Stimulated activated CD4-positive, alpha-beta T cell treated with anti-CD3 and anti-CD28 coated beads, TNF-alpha, amount 100 ng/mL, for 24 hours (primary cell): ENCODE measurements around the gene AMOTL1.

ENCODE experiments used
- DNase-seq, 3 experiments: peaks; one replicate each; pipeline ENCODE4 v3.0.0-alpha.2; 2020; ENCODE audit warnings: low read depth in 3 of 3

Gene AMOTL1

GRCh38 chr11:94815705-94816344, 47.7 kb downstream of the AMOTL1 start:
- DNase-seq = no peak

GRCh38 chr11:94820480-94820879, 52.3 kb downstream of the AMOTL1 start:
- no peak for DNase-seq

GRCh38 chr11:94821439-94821838, 53.3 kb downstream of the AMOTL1 start:
- no peak for DNase-seq

GRCh38 chr11:94822080-94822479, 53.9 kb downstream of the AMOTL1 start:
- no peak for DNase-seq

GRCh38 chr11:94823102-94823732, 55.1 kb downstream of the AMOTL1 start:
- DNase-seq = no peak

GRCh38 chr11:94825031-94825430, 56.9 kb downstream of the AMOTL1 start:
- no peak for DNase-seq

- DNase-seq = no peak
Measured at GRCh38 chr11:94825481-94825880, 57.3 kb downstream of the AMOTL1 start.

GRCh38 chr11:94826415-94826814, 58.3 kb downstream of the AMOTL1 start:
- DNase-seq = no peak

GRCh38 chr11:94828088-94828487, 59.9 kb downstream of the AMOTL1 start:
- DNase-seq = no peak

GRCh38 chr11:94830722-94831510, 62.8 kb downstream of the AMOTL1 start:
- DNase-seq = no peak

GRCh38 chr11:94831529-94831928, 63.4 kb downstream of the AMOTL1 start:
- DNase-seq = no peak

GRCh38 chr11:94832604-94833235, 64.6 kb downstream of the AMOTL1 start:
- DNase-seq = no peak

- DNase-seq = no peak
Measured at GRCh38 chr11:94834911-94835593, 66.9 kb downstream of the AMOTL1 start.

GRCh38 chr11:94835594-94835927, 67.4 kb downstream of the AMOTL1 start:
- DNase-seq = no peak

- no peak for DNase-seq
Measured at GRCh38 chr11:94837317-94837716, 69.2 kb downstream of the AMOTL1 start.

- DNase-seq = no peak
Measured at GRCh38 chr11:94838027-94838731, 70.0 kb downstream of the AMOTL1 start.

- DNase-seq = no peak
Measured at GRCh38 chr11:94840209-94840608, 72.1 kb downstream of the AMOTL1 start.

- no peak for DNase-seq
Measured at GRCh38 chr11:94844031-94844430, 75.9 kb downstream of the AMOTL1 start.

GRCh38 chr11:94845622-94846021, 77.5 kb downstream of the AMOTL1 start:
- DNase-seq = no peak

- no peak for DNase-seq
Measured at GRCh38 chr11:94849839-94850238, 81.7 kb downstream of the AMOTL1 start.

- DNase-seq = no peak
Measured at GRCh38 chr11:94851864-94852636, 83.9 kb downstream of the AMOTL1 start.
